ENCODE measurements around the gene CACNA2D3. TPM values are rescaled to one million over a fixed set of nuclear protein-coding genes. Genes with fewer than 3 reads are reported as not detected.

CACNA2D3 gene
- total RNA-seq, 2 experiments from 2014 or later: not detected

DNA sequence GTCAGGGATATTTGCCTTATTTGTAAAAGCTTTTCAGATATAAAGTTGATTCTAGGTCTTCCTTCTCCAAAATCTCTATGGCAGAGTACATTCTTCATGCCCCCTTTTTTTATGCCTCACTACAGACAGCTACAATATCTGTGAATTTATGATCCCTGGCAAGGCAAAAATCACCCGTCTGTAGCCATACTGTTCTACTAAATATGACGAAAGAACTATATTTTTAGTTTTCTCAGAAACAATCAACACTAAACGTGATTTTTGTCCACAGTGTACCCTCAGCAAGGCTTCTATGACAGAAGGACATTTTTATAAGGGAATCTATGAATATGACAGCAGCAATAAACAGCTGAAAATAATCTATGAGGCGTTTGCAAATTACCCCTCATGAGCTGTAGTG, 792.8 kb downstream of the CACNA2D3 start:
- intact Hi-C loops (cut with micrococcal nuclease; ENCODE audit: unreplicated experiment): no loop called here
- Histone ChIP-seq H4K20me1 (ENCODE audit: insufficient read depth, low read length) (no peaks in the 10 kb centered on the region), H3K79me2 (ENCODE audit: insufficient read depth, low read depth, low read length) (no peaks in the 10 kb centered on the region), H3K27ac (ENCODE audit: low read depth, low read length, poor library complexity, severe bottlenecking) (no peak overlapping the region), H3K4me3 (ENCODE audit: low read depth, low read length, poor library complexity, severe bottlenecking) (no peak overlapping the region), H3K9me2 (ENCODE audit: insufficient read depth, low read length) (no peaks in the 10 kb centered on the region), H3K4me1 (ENCODE audit: insufficient read depth, low read length, poor library complexity, severe bottlenecking) (no peaks in the 10 kb centered on the region), H2AFZ (ENCODE audit: low read length) (no peak overlapping the region), H3K9me3 (ENCODE audit: low read length) (no peaks in the 10 kb centered on the region), H3K36me3 (ENCODE audit: insufficient read depth, low read length) (no peaks in the 10 kb centered on the region), H3K4me2 (ENCODE audit: low read length) (no peak overlapping the region)
- ChIA-PET POLR2A (interaction anchor here (0.7 kb wide), 1 partner anchor 1274 kb away, joined by 3 read pairs; no protein-coding TSS in a partner anchor), CTCF (ENCODE audit: unreplicated experiment) (no interaction called here)
- no peak for DNase-seq (ENCODE audit: low spot score)
- no TSS peak for BruUV-seq (replicated peaks)
- no peak for TF ChIP-seq EZH2phosphoT487 (IDR thresholded peaks at IDR 0.05; ENCODE audit: borderline replicate concordance, low read depth, low read length)

DNA sequence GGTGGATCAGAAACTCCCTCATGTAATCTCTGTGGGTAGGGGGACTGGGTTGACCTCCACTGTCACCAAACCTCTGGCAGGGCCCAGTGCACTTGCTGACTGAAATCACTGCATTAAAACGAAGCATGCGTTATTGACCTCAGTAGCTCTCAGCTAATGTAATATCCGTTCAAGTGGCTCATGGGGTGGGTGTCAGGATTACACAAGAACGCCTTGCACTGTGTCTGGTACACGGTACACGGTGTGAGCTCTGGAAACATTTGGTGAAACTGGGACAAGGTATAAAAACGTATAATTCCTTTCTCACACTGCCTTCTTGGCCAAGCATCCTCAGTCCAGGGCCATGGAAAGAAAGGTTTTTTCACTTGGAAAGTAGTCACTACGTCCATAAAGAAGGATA, 793.6 kb downstream of the CACNA2D3 start:
- Histone ChIP-seq H4K20me1 (ENCODE audit: insufficient read depth, low read length) (no peaks in the 10 kb centered on the region), H3K9me3 (ENCODE audit: low read length) (no peaks in the 10 kb centered on the region), H3K4me3 (ENCODE audit: low read depth, low read length, poor library complexity, severe bottlenecking) (no peak overlapping the region), H3K27ac (ENCODE audit: low read depth, low read length, poor library complexity, severe bottlenecking) (no peak overlapping the region), H3K9me2 (ENCODE audit: insufficient read depth, low read length) (no peaks in the 10 kb centered on the region), H3K4me2 (ENCODE audit: low read length) (no peak overlapping the region), H3K36me3 (ENCODE audit: insufficient read depth, low read length) (no peaks in the 10 kb centered on the region), H3K79me2 (ENCODE audit: insufficient read depth, low read depth, low read length) (no peaks in the 10 kb centered on the region), H3K4me1 (ENCODE audit: insufficient read depth, low read length, poor library complexity, severe bottlenecking) (no peaks in the 10 kb centered on the region), H2AFZ (ENCODE audit: low read length) (no peak overlapping the region)
- intact Hi-C loops (cut with micrococcal nuclease; ENCODE audit: unreplicated experiment): no loop called here
- ChIA-PET CTCF (ENCODE audit: unreplicated experiment) (no interaction called here), POLR2A (no interaction called here)
- no peak for DNase-seq (ENCODE audit: low spot score)
- TF ChIP-seq, protein P1, sequence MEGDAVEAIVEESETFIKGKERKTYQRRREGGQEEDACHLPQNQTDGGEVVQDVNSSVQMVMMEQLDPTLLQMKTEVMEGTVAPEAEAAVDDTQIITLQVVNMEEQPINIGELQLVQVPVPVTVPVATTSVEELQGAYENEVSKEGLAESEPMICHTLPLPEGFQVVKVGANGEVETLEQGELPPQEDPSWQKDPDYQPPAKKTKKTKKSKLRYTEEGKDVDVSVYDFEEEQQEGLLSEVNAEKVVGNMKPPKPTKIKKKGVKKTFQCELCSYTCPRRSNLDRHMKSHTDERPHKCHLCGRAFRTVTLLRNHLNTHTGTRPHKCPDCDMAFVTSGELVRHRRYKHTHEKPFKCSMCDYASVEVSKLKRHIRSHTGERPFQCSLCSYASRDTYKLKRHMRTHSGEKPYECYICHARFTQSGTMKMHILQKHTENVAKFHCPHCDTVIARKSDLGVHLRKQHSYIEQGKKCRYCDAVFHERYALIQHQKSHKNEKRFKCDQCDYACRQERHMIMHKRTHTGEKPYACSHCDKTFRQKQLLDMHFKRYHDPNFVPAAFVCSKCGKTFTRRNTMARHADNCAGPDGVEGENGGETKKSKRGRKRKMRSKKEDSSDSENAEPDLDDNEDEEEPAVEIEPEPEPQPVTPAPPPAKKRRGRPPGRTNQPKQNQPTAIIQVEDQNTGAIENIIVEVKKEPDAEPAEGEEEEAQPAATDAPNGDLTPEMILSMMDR (conservative IDR thresholded peaks at IDR 0.05; ENCODE audit: low read length): no peak
- TF ChIP-seq EZH2phosphoT487 (IDR thresholded peaks at IDR 0.05; ENCODE audit: borderline replicate concordance, low read depth, low read length): no peak
- no TSS peak for BruUV-seq (replicated peaks)

DNA sequence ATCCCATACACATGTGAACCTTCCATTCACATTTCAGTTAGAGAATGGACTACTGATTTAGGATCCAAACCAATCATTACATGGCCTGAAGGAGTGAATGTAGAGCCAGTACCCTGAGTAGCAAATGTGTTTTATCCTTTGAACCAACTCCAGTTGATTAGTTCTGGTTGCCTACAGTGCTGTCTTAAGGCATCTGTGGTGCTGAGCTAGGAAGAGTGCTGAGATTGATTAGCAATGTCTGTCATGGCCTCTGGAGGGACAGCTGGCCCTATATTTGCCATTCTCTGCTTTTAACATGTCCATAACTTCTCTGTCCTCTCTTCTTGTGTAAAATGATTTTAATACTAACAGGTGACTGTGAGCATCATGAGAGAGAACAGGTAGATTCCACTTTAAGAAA, 794.4 kb downstream of the CACNA2D3 start:
- Histone ChIP-seq H3K27ac (ENCODE audit: low read depth, low read length, poor library complexity, severe bottlenecking) (no peak overlapping the region), H2AFZ (ENCODE audit: low read length) (no peak overlapping the region), H3K36me3 (ENCODE audit: insufficient read depth, low read length) (no peaks in the 10 kb centered on the region), H3K9me3 (ENCODE audit: low read length) (no peaks in the 10 kb centered on the region), H3K4me3 (ENCODE audit: low read depth, low read length, poor library complexity, severe bottlenecking) (no peak overlapping the region), H3K9me2 (ENCODE audit: insufficient read depth, low read length) (no peaks in the 10 kb centered on the region), H4K20me1 (ENCODE audit: insufficient read depth, low read length) (no peaks in the 10 kb centered on the region), H3K4me1 (ENCODE audit: insufficient read depth, low read length, poor library complexity, severe bottlenecking) (no peaks in the 10 kb centered on the region), H3K79me2 (ENCODE audit: insufficient read depth, low read depth, low read length) (no peaks in the 10 kb centered on the region), H3K4me2 (ENCODE audit: low read length) (no peak overlapping the region)
- ChIA-PET CTCF (ENCODE audit: unreplicated experiment) (no interaction called here), POLR2A (no interaction called here)
- TF ChIP-seq, protein P1 (conservative IDR thresholded peaks at IDR 0.05; ENCODE audit: low read length): no peak
- no peak for TF ChIP-seq EZH2phosphoT487 (IDR thresholded peaks at IDR 0.05; ENCODE audit: borderline replicate concordance, low read depth, low read length)
- BruUV-seq (replicated peaks): no TSS peak
- no peak for DNase-seq (ENCODE audit: low spot score)
- intact Hi-C loops (cut with micrococcal nuclease; ENCODE audit: unreplicated experiment): no loop called here
